CD14-positive monocyte (primary cell): ENCODE measurements around the gene SETD3. TPM values are rescaled to one million over a fixed set of nuclear protein-coding genes. Genes with fewer than 3 reads are reported as not detected.

Source experiments
- DNase-seq, 3 donors: peaks; one replicate each; pipeline ENCODE4 v3.0.0-alpha.2; 2011 to 2022
- H2AFZ ChIP-seq: 2 replicates; pipeline ENCODE4 v1.6.0; 2012; ENCODE audit warnings: mild to moderate bottlenecking, low read depth, low read length, inconsistent platforms; ENCODE audit not compliant: insufficient read depth, poor library complexity, severe bottlenecking
- H3K27ac ChIP-seq, 2 donors: 1 replicate in 1 of 2; 2 replicates in 1 of 2; pipeline ENCODE4 v1.5.1; 2012 to 2013; ENCODE audit warnings: low read length in 2 of 2, control low read depth in 1 of 2, inconsistent platforms in 1 of 2, low read depth in 1 of 2, mild to moderate bottlenecking in 1 of 2
- H3K27me3 ChIP-seq, 2 donors: one replicate each; pipeline versions ENCODE4 v1.6.0 to v1.6.1; 2011 to 2013; ENCODE audit warnings: low read length in 2 of 2; ENCODE audit not compliant: control insufficient read depth in 2 of 2, insufficient read depth in 2 of 2
- H3K36me3 ChIP-seq, 2 donors: replicated peaks in 1 of 2; 1 replicate in 1 of 2; 2 replicates in 1 of 2; pipeline versions ENCODE4 v1.5.1 to v1.6.1; 2012 to 2013; ENCODE audit warnings: low read length in 2 of 2, control low read depth in 1 of 2, inconsistent platforms in 1 of 2, mild to moderate bottlenecking in 1 of 2; ENCODE audit not compliant: insufficient read depth in 2 of 2, control insufficient read depth in 1 of 2
- H3K4me1 ChIP-seq, 2 donors: 1 replicate in 1 of 2; 2 replicates in 1 of 2; pipeline versions ENCODE4 v1.5.1 to v1.6.1; 2012 to 2013; ENCODE audit warnings: low read length in 2 of 2, control low read depth in 1 of 2, inconsistent platforms in 1 of 2, mild to moderate bottlenecking in 1 of 2, moderate library complexity in 1 of 2; ENCODE audit not compliant: insufficient read depth in 2 of 2, control insufficient read depth in 1 of 2
- H3K4me2 ChIP-seq: replicated peaks from 2 replicates; pipeline ENCODE3; 2012; ENCODE audit warnings: low read length, moderate library complexity, mild to moderate bottlenecking; ENCODE audit not compliant: poor library complexity, severe bottlenecking; ENCODE audit errors: extremely low read depth
- H3K4me3 ChIP-seq, 3 experiments: fragments of 200-600 bp in 1 of 3; sonication (generic) in 1 of 3; replicated peaks in 1 of 3; 1 replicate in 2 of 3; 2 replicates in 1 of 3; pipeline ENCODE4 v1.5.1; 2011 to 2013; ENCODE audit warnings: low read length in 3 of 3, mild to moderate bottlenecking in 3 of 3, control low read depth in 2 of 3, low read depth in 2 of 3, inconsistent platforms in 1 of 3, moderate library complexity in 1 of 3
- H3K79me2 ChIP-seq: 2 replicates; pipeline ENCODE4 v1.6.0; 2012; ENCODE audit warnings: mild to moderate bottlenecking, control low read depth, inconsistent platforms, low read length, moderate library complexity; ENCODE audit not compliant: insufficient read depth
- H3K9ac ChIP-seq: 2 replicates; pipeline ENCODE4 v1.6.0; 2017; ENCODE audit warnings: low read length, mild to moderate bottlenecking; ENCODE audit not compliant: insufficient read depth, poor library complexity, severe bottlenecking
- H3K9me3 ChIP-seq, 2 donors: replicated peaks in 1 of 2; 1 replicate in 1 of 2; 2 replicates in 1 of 2; pipeline versions ENCODE4 v1.5.1 to v1.6.1; 2012 to 2013; ENCODE audit warnings: low read length in 2 of 2, control low read depth in 1 of 2; ENCODE audit not compliant: control insufficient read depth in 1 of 2, insufficient read depth in 1 of 2
- H4K20me1 ChIP-seq: 2 replicates; pipeline ENCODE4 v1.6.0; 2012; ENCODE audit warnings: mild to moderate bottlenecking, low read length, control low read depth, moderate library complexity; ENCODE audit not compliant: insufficient read depth
- H3K27ac Mint-ChIP-seq, 7 donors: one replicate each; pipeline ENCODE4 v1.8.0; 2020; ENCODE audit warnings: mild to moderate bottlenecking in 7 of 7, mixed read lengths in 7 of 7, moderate library complexity in 6 of 7, inconsistent platforms in 2 of 7
- H3K27me3 Mint-ChIP-seq, 3 donors: one replicate each; pipeline ENCODE4 v1.8.0; 2021 to 2022; ENCODE audit warnings: low read depth in 3 of 3, mild to moderate bottlenecking in 3 of 3, mixed read lengths in 3 of 3, moderate library complexity in 3 of 3, inconsistent platforms in 1 of 3
- H3K36me3 Mint-ChIP-seq, 2 donors: one replicate each; pipeline ENCODE4 v1.8.0; 2020; ENCODE audit warnings: mixed read lengths in 2 of 2, inconsistent platforms in 1 of 2, mild to moderate bottlenecking in 1 of 2
- H3K4me1 Mint-ChIP-seq: one replicate; pipeline ENCODE4 v1.8.0; 2020; ENCODE audit warnings: mild to moderate bottlenecking, mixed read lengths
- H3K4me3 Mint-ChIP-seq, 2 donors: one replicate each; pipeline ENCODE4 v1.8.0; 2020; ENCODE audit warnings: mild to moderate bottlenecking in 2 of 2, mixed read lengths in 2 of 2, moderate library complexity in 1 of 2
- H3K9me3 Mint-ChIP-seq, 7 donors: one replicate each; pipeline ENCODE4 v1.8.0; 2020 to 2022; ENCODE audit warnings: mixed read lengths in 7 of 7, mild to moderate bottlenecking in 6 of 7, moderate library complexity in 6 of 7, inconsistent platforms in 2 of 7
- CTCF ChIP-seq: fragments of 200-600 bp; IDR thresholded peaks from one replicate; pipeline ENCODE4 v1.8.0; 2022; ENCODE audit warnings: antibody characterized with exemption, mild to moderate bottlenecking
- WGBS: methylation state at CpG from one replicate; pipeline ENCODE4 v1.1.5; 2013; ENCODE audit warnings: missing lambda C conversion rate; ENCODE audit not compliant: insufficient coverage; 5-methylcytosine and 5-hydroxymethylcytosine counted together
- intact Hi-C, 2 donors: fragments of 100-400 bp; cut with micrococcal nuclease; formaldehyde crosslinking; loops; one replicate each; pipeline versions ENCODE4 v1.15.0 to v1.15.1; 2023
- polyA plus RNA-seq, 3 donors: library from polyadenylated mRNA; depleted of rRNA in 1 of 3; unstranded in 2 of 3; stranded (reverse) in 1 of 3; fragments of 300-500 nt in 2 of 3; fragments of >200 nt in 1 of 3; fragmentation: Illumina TruSeq in 2 of 3; gene quantifications; 1 replicate in 2 of 3; 2 replicates in 1 of 3; pipeline ENCODE4 v1.2.3, GENCODE V29; 2012 to 2021

The SETD3 gene
- polyA plus RNA-seq, 3 donors = 22.9 to 39.5 (median 38.7) TPM

GRCh38 chr14:99391671-99392070, 89.0 kb downstream of the SETD3 start:
- H3K9me3 ChIP-seq = no peaks in the 10 kb centered on the region
- H3K4me2 ChIP-seq = no peak overlapping the region
- no peak for TF ChIP-seq CTCF
- Mint-ChIP-seq H3K9me3 (peaks cover 0 to 7% (median 0%) of the 10 kb centered on the region in 7 donors), H3K27ac (no peak overlapping the region), H3K27me3 (peaks cover 2 to 7% (median 4%) of the 10 kb centered on the region in 3 donors), H3K36me3 (peaks cover 21 to 25% of the 10 kb centered on the region in 2 donors), H3K4me3 (no peak overlapping the region), H3K4me1 (peaks cover 6% of the 10 kb centered on the region)
- H3K4me3 ChIP-seq = no peak overlapping the region
- no peak for DNase-seq
- H3K27ac ChIP-seq = no peak overlapping the region
- no peaks in the 10 kb centered on the region for H3K27me3 ChIP-seq
- H3K4me1 ChIP-seq = no peaks in the 10 kb centered on the region
- 87% methylated on average over 10 of the region's 13 CpGs for WGBS
- peaks cover 3% of the 10 kb centered on the region for H4K20me1 ChIP-seq
- no peaks in the 10 kb centered on the region for H3K79me2 ChIP-seq
- peaks cover 9 to 33% of the 10 kb centered on the region in 2 donors for H3K36me3 ChIP-seq
- intact Hi-C loops = no loop called here
- H2AFZ ChIP-seq = no peak overlapping the region
- no peak overlapping the region for H3K9ac ChIP-seq

GRCh38 chr14:99389174-99389826, 91.4 kb downstream of the SETD3 start:
- peaks cover 3% of the 10 kb centered on the region in 2 donors for H3K36me3 Mint-ChIP-seq
- H3K27ac Mint-ChIP-seq = peak overlapping the region in 1 of 7 donors; percentile 47
- H4K20me1 ChIP-seq = peaks cover 3% of the 10 kb centered on the region
- peak; percentile 81 for TF ChIP-seq CTCF
- H3K4me1 Mint-ChIP-seq = peaks cover 6% of the 10 kb centered on the region
- peaks cover 0 to 8% (median 1%) of the 10 kb centered on the region in 7 donors for H3K9me3 Mint-ChIP-seq
- H3K27me3 Mint-ChIP-seq = peaks cover 2 to 8% (median 7%) of the 10 kb centered on the region in 3 donors
- H3K27ac ChIP-seq = no peak overlapping the region
- no peak overlapping the region for H3K4me3 Mint-ChIP-seq
- H3K36me3 ChIP-seq = peaks cover 0 to 9% of the 10 kb centered on the region in 2 donors
- H3K4me3 ChIP-seq = no peak overlapping the region
- no peaks in the 10 kb centered on the region for H3K4me1 ChIP-seq
- H3K9me3 ChIP-seq = no peaks in the 10 kb centered on the region
- H3K4me2 ChIP-seq = no peak overlapping the region
- H3K79me2 ChIP-seq = no peaks in the 10 kb centered on the region
- intact Hi-C loops = no loop called here
- peak in 1 of 3 donors; percentile 37 for DNase-seq
- no peak overlapping the region for H3K9ac ChIP-seq
- no peak overlapping the region for H2AFZ ChIP-seq
- 16% methylated on average over 13 of the region's 24 CpGs for WGBS
- H3K27me3 ChIP-seq = no peaks in the 10 kb centered on the region
